Panc1 (cell line): ENCODE results near the gene INSC. TPM values are rescaled to one million over a fixed set of nuclear protein-coding genes. Genes with fewer than 3 reads are reported as not detected.

Experiments used
- ATAC-seq: fragments of 200-7000 bp; cut with Tn5 transposase; 2 replicates; pipeline ENCODE4 v1.9.1; 2020; ENCODE audit warnings: mild to moderate bottlenecking, moderate library complexity
- BruUV-seq: library from RNA; stranded (reverse); fragments of 400-500 nt; replicated peaks from 2 replicates; lab custom pipeline; 2021; lab: Mats Ljungman, UMichigan
- CTCF ChIA-PET: fragments of 300-600 bp; sonication (Branson Sonifier 250); formaldehyde crosslinking; loops from one replicate; lab custom pipeline; 2022; ENCODE audit warnings: antibody characterized with exemption; lab: Charles Lee
- POLR2A ChIA-PET: fragments of 300-600 bp; sonication (Branson Sonifier 250); formaldehyde crosslinking; loops from one replicate; lab custom pipeline; 2022; ENCODE audit warnings: antibody characterized with exemption; lab: Charles Lee
- DNase-seq: peaks from one replicate; pipeline ENCODE4 v3.0.0-alpha.2; 2010; ENCODE audit warnings: low read depth, low spot score
- H3K27ac ChIP-seq: 2 replicates; pipeline ENCODE4 v1.5.1; 2011; ENCODE audit warnings: mild to moderate bottlenecking, low read length, inconsistent platforms
- H3K27me3 ChIP-seq: fragments of 200-500 bp; sonication (Bioruptor generic); 2 replicates; pipeline ENCODE4 v1.6.0; 2014; ENCODE audit warnings: low read length, inconsistent platforms; ENCODE audit not compliant: control insufficient read depth, insufficient read depth
- H3K36me3 ChIP-seq: fragments of 200-500 bp; sonication (Bioruptor generic); 2 replicates; pipeline ENCODE4 v1.5.1; 2014; ENCODE audit warnings: inconsistent platforms, mild to moderate bottlenecking, low read length, moderate library complexity; ENCODE audit not compliant: control insufficient read depth, insufficient read depth
- H3K4me1 ChIP-seq: 2 replicates; pipeline ENCODE4 v1.5.1; 2011; ENCODE audit warnings: inconsistent platforms, mild to moderate bottlenecking, low read length, moderate library complexity; ENCODE audit not compliant: control insufficient read depth, insufficient read depth
- H3K4me3 ChIP-seq, 2 experiments: 2 replicates each; pipeline ENCODE4 v1.5.1; 2011 to 2012; ENCODE audit warnings: low read depth in 2 of 2, low read length in 2 of 2, mild to moderate bottlenecking in 2 of 2, inconsistent platforms in 1 of 2, moderate library complexity in 1 of 2
- H3K9me3 ChIP-seq: fragments of 200-500 bp; sonication (Bioruptor generic); 2 replicates; pipeline ENCODE4 v1.5.1; 2014; ENCODE audit warnings: low read depth, mild to moderate bottlenecking, inconsistent platforms, low read length, moderate library complexity; ENCODE audit not compliant: control insufficient read depth, insufficient read depth
- POLR2AphosphoS5 ChIP-seq: IDR thresholded peaks from 2 replicates; pipeline ENCODE4 v1.6.1; 2012; ENCODE audit warnings: mild to moderate bottlenecking, low read depth, low read length, moderate library complexity
- SIN3A ChIP-seq: IDR thresholded peaks from 2 replicates; pipeline ENCODE4 v1.6.1; 2012; ENCODE audit warnings: low read depth, mild to moderate bottlenecking, low read length, moderate library complexity, borderline replicate concordance; ENCODE audit not compliant: insufficient read depth
- TCF7L2 ChIP-seq: IDR thresholded peaks from 2 replicates; pipeline ENCODE4 v1.6.1; 2011; ENCODE audit warnings: mild to moderate bottlenecking, low read depth, low read length, inconsistent platforms
- in situ Hi-C: cut with HindIII; loops from 2 replicates; pipeline ENCODE4 v1.10.0; 2016; ENCODE audit warnings: low sequenced_read_pairs, low pct_unique_long_range_greater_than_20kb
- intact Hi-C: fragments of 100-400 bp; cut with micrococcal nuclease; formaldehyde crosslinking; loops from one replicate; pipeline ENCODE4 v1.10.0; 2022; ENCODE audit not compliant: unreplicated experiment
- total RNA-seq: library from RNA; stranded (reverse); gene quantifications from one replicate; pipeline ENCODE4 v1.2.1, GENCODE V29; 2021; ENCODE audit not compliant: unreplicated experiment
- TF ChIP-seq, protein P1 (sequence below), 2 experiments: IDR thresholded peaks; 2 replicates each; pipeline ENCODE4 v1.6.1; 2011 to 2012; ENCODE audit warnings: low read depth in 2 of 2, control low read depth in 1 of 2, low read length in 1 of 2, mild to moderate bottlenecking in 1 of 2, moderate library complexity in 1 of 2; ENCODE audit not compliant: insufficient read depth in 1 of 2
- TF ChIP-seq, protein P2 (sequence below): fragments of 450-650 bp; IDR thresholded peaks from 2 replicates; pipeline ENCODE4 v1.5.1; 2017; ENCODE audit warnings: mild to moderate bottlenecking

Gene INSC
- total RNA-seq, 1 experiment from 2014 or later: 0.08 TPM

DNA sequence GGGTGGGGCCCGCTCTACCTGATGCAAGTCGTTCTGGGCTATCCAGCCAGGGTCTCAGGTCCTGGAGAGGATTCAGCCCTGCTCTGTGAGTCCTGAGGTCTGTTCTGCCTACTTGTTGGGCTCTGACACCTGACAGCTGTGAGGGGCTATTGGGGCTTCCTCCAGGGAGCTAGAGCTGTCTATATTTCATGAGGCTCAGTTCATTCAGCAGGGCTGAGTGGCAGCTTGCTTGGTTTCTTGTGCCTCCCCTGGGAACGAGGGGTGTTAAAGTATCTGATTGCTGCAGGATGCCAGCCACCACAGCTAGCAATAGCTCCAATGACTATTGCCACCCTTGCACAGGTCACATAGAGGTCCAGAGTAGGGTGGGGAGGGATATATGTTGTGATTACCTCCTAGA is 26.7 kb downstream of the INSC start:
- in situ Hi-C loops: no loop called here
- DNase-seq: no peak
- TF ChIP-seq SIN3A: no peak
- TF ChIP-seq POLR2AphosphoS5: no peak
- no peak for TF ChIP-seq TCF7L2
- TF ChIP-seq, protein P1, sequence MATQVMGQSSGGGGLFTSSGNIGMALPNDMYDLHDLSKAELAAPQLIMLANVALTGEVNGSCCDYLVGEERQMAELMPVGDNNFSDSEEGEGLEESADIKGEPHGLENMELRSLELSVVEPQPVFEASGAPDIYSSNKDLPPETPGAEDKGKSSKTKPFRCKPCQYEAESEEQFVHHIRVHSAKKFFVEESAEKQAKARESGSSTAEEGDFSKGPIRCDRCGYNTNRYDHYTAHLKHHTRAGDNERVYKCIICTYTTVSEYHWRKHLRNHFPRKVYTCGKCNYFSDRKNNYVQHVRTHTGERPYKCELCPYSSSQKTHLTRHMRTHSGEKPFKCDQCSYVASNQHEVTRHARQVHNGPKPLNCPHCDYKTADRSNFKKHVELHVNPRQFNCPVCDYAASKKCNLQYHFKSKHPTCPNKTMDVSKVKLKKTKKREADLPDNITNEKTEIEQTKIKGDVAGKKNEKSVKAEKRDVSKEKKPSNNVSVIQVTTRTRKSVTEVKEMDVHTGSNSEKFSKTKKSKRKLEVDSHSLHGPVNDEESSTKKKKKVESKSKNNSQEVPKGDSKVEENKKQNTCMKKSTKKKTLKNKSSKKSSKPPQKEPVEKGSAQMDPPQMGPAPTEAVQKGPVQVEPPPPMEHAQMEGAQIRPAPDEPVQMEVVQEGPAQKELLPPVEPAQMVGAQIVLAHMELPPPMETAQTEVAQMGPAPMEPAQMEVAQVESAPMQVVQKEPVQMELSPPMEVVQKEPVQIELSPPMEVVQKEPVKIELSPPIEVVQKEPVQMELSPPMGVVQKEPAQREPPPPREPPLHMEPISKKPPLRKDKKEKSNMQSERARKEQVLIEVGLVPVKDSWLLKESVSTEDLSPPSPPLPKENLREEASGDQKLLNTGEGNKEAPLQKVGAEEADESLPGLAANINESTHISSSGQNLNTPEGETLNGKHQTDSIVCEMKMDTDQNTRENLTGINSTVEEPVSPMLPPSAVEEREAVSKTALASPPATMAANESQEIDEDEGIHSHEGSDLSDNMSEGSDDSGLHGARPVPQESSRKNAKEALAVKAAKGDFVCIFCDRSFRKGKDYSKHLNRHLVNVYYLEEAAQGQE (IDR thresholded peaks at IDR 0.05; ENCODE audit: insufficient read depth in 1 of 2, low read depth in 2 of 2, low read length in 1 of 2): no peak
- TF ChIP-seq, protein P2, sequence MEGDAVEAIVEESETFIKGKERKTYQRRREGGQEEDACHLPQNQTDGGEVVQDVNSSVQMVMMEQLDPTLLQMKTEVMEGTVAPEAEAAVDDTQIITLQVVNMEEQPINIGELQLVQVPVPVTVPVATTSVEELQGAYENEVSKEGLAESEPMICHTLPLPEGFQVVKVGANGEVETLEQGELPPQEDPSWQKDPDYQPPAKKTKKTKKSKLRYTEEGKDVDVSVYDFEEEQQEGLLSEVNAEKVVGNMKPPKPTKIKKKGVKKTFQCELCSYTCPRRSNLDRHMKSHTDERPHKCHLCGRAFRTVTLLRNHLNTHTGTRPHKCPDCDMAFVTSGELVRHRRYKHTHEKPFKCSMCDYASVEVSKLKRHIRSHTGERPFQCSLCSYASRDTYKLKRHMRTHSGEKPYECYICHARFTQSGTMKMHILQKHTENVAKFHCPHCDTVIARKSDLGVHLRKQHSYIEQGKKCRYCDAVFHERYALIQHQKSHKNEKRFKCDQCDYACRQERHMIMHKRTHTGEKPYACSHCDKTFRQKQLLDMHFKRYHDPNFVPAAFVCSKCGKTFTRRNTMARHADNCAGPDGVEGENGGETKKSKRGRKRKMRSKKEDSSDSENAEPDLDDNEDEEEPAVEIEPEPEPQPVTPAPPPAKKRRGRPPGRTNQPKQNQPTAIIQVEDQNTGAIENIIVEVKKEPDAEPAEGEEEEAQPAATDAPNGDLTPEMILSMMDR: no peak
- Histone ChIP-seq H3K9me3 (no peaks in the 10 kb centered on the region), H3K27me3 (no peaks in the 10 kb centered on the region; the same call in 1 of the 2 replicates), H3K4me1 (no peaks in the 10 kb centered on the region), H3K4me3 (no peak overlapping the region), H3K36me3 (no peaks in the 10 kb centered on the region), H3K27ac (no peak overlapping the region)
- ChIA-PET CTCF (no interaction called here), POLR2A (no interaction called here)
- intact Hi-C loops: no loop called here
- BruUV-seq: no TSS peak
- ATAC-seq: no peak

DNA sequence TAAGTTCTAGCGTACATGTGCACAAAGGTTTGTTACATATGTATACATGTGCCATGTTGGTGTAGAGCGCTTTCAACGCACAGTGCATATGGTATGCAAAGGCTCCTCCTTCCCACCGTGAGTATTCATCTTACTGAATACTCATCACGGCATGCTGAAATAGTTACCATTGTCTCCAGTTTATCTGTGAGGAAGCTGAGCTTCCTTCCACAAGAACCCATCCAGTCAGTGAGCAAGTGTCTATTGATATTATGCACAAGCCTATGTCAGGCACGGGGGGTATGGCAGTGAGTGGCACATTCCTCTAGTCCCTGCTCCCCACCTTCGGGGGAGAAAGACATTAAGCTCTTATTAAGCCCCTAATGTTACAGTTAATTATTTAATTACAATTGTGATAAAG is 28.1 kb downstream of the INSC start:
- TF ChIP-seq, protein P2: no peak
- no peak for TF ChIP-seq POLR2AphosphoS5
- TF ChIP-seq TCF7L2: no peak
- TF ChIP-seq, protein P1 (IDR thresholded peaks at IDR 0.05; ENCODE audit: insufficient read depth in 1 of 2, low read depth in 2 of 2, low read length in 1 of 2): no peak
- no peak for TF ChIP-seq SIN3A
- no peaks in the 10 kb centered on the region; the same call in 1 of the 2 replicates for H3K27me3 ChIP-seq
- no peaks in the 10 kb centered on the region for H3K9me3 ChIP-seq
- no TSS peak for BruUV-seq
- in situ Hi-C loops: no loop called here
- no peak for ATAC-seq
- intact Hi-C loops: no loop called here
- no peak overlapping the region for H3K4me3 ChIP-seq
- POLR2A ChIA-PET: no interaction called here
- H3K36me3 ChIP-seq: no peaks in the 10 kb centered on the region
- no peaks in the 10 kb centered on the region for H3K4me1 ChIP-seq
- no peak for DNase-seq
- H3K27ac ChIP-seq: no peak overlapping the region
- CTCF ChIA-PET: interaction anchor here (0.6 kb wide), 1 partner anchor 234 kb away, joined by 3 read pairs; no protein-coding TSS in a partner anchor
